Measurements from ENCODE around the gene TMEM87B. TPM values are rescaled to one million over a fixed set of nuclear protein-coding genes. Genes with fewer than 3 reads are reported as not detected.
"Not testable (repeated sequence)": the region's sequence is repeated elsewhere in the genome, so short reads cannot be mapped to it uniquely, and the experiment has no call there.

TMEM87B gene
- total RNA-seq, 1 donor from 2014 or later, result 6.0 TPM

DNA sequence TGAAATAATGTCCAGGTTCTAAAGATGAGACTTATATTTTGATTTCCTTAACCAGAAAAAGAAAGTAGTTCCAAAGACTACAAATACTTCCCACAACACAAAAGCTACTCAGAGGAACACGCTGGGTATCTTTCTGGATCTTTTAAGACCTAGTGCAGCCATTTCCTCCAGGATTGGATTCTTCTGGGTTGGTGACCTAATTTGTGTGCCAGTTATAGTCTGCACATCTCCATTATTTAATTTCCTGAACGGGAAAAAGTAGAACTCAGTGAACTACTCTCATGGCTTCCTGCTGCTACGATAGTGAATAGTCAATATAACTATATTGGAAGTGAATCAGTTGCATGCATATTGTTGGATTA, 1.5 kb downstream of the TMEM87B start:
- ATAC-seq (ENCODE audit: poor library complexity), result no peak
- DNase-seq, result no peak
- intact Hi-C loops (cut with DNase I), result no loop called here

DNA sequence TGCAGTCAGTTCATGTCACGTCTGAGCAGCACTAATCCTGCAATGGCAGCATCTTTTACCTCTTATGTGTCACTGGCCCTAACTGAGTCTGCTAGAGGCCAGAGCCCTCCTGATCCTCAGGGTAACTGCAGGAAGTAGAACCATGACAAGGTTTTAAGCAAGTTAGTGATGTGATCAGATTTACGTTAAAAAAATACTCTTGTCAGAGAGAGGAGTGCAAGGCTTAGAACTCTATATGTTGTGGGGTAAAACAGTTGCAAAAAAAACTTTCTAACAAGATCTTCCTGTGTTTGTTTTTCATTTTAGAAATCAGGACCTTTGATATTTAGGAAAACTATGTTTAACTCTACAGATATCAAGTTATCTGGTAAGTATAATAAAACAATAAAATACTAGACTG, 4.6 kb downstream of the TMEM87B start:
- DNase-seq (no peak), ATAC-seq (ENCODE audit: poor library complexity) (no peak)
- intact Hi-C loops (cut with DNase I), result no loop called here

- DNase-seq (no peak), ATAC-seq (ENCODE audit: poor library complexity) (no peak)
- intact Hi-C loops (cut with DNase I), result no loop called here
Observed at GRCh38 chr2:112061299-112061698, 6.2 kb downstream of the TMEM87B start.

DNA sequence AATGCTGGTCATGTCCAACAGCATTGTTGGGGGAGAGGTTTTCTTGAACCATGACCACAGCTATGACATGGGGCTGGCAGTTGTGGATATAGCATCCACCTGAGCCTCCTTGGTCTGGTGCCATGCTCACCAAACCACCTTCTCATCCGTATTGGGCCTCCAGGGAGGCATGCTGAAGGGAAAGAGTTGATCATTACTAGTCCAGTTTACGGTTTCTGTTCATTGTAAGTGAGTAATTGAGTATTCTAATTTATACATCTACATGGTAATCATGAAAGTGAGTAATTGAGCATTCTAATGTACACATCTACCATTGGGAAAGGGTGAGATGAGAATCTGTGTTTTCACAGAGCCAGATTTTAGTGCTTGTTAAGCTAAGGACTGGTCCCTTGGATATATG, 6.8 kb downstream of the TMEM87B start:
- no peak for ATAC-seq (ENCODE audit: poor library complexity)
- no peak for DNase-seq
- intact Hi-C loops (cut with DNase I), result no loop called here

DNA sequence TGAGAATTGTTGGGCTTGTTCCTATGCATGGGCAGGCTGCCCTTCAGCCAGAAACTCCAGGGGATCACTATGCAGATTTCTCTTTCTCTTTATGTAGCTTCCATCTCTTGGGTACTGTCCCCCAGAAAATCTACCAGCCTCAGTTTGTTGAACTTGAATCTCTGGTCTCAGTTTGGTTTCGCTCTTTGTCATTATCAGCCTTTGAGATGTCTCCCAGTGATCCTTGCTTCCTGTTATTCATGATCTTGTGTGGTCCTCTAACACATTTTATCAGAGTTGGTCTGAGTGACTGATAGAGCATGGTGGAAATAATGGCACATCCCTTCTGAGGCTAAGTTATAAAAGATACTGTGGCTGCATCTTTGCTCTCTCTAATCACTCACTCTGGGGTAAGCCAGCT, 7.8 kb downstream of the TMEM87B start:
- DNase-seq, result no peak
- ATAC-seq (ENCODE audit: poor library complexity), result no peak
- intact Hi-C loops (cut with DNase I), result no loop called here

- no peak for ATAC-seq (ENCODE audit: poor library complexity)
- no peak for DNase-seq
- intact Hi-C loops (cut with DNase I), result no loop called here
Observed at GRCh38 chr2:112065486-112065885, 10.4 kb downstream of the TMEM87B start.

DNA sequence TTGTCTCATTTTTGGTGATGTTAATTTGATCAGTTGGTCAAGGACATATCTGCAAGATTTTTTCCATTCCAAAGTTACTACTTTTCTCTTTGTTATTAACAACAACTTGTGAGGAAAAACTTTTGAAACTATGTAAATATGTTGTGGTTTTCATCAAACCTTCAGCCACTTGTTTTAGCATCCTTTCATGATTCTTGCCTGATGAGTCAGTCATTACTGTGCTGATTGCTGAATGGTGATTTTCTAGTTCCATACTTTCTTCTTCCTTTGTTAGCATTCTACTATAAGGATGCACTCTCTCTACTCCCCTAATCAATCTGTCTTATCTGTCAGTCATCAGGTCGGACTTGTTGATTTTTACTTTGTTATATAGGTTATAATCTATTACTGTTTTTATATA, 10.9 kb downstream of the TMEM87B start:
- ATAC-seq (ENCODE audit: poor library complexity) (no peak), DNase-seq (no peak)
- intact Hi-C loops (cut with DNase I), result no loop called here

DNA sequence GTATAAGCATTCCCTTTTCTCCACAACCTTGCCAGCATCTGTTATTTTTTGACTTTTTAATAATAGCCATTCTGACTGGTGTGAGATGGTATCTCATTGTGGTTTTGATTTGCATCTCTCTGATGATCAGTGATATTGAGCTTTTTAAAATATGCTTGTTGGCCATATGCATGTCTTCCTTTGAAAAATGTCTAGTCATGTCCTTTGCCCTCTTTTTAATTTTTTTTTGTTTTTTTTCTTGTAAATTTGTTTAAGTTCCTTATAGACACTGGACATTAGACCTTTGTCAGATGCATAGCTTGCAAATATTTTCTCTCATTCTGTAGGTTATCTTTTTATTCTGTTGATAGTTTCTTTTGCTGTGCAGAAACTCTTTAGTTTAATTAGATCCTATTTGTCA, 14.7 kb downstream of the TMEM87B start:
- ATAC-seq (ENCODE audit: poor library complexity); DNase-seq; intact Hi-C loops (cut with DNase I): not testable (repeated sequence)

GRCh38 chr2:112073875-112074274, 18.8 kb downstream of the TMEM87B start:
- intact Hi-C loops (cut with DNase I), result no loop called here

DNA sequence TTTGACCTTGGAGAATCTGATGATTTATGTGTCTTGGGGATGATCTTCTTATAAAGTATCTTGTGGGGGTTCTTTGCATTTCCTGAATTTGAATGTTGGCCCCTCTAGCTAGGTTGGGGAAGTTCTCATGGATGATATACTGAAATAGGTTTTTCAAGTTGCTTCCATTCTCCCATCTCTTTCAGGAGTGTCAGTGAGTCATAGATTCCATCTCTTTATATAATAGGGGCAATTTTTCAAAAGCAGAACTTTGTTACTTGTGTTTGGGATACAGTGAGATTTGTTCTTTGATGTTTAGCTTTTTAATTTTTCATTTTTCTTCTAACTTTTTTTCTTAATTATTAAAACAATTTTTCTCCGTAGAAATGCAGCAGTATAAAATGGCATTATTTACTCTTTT, 19.4 kb downstream of the TMEM87B start:
- DNase-seq (no peak), ATAC-seq (ENCODE audit: poor library complexity) (no peak)
- intact Hi-C loops (cut with DNase I), result no loop called here

More at GRCh38 chr2:112073875-112074274, 18.8 kb downstream of the TMEM87B start:
- DNase-seq, result no peak
- ATAC-seq (ENCODE audit: poor library complexity), result no peak

DNA sequence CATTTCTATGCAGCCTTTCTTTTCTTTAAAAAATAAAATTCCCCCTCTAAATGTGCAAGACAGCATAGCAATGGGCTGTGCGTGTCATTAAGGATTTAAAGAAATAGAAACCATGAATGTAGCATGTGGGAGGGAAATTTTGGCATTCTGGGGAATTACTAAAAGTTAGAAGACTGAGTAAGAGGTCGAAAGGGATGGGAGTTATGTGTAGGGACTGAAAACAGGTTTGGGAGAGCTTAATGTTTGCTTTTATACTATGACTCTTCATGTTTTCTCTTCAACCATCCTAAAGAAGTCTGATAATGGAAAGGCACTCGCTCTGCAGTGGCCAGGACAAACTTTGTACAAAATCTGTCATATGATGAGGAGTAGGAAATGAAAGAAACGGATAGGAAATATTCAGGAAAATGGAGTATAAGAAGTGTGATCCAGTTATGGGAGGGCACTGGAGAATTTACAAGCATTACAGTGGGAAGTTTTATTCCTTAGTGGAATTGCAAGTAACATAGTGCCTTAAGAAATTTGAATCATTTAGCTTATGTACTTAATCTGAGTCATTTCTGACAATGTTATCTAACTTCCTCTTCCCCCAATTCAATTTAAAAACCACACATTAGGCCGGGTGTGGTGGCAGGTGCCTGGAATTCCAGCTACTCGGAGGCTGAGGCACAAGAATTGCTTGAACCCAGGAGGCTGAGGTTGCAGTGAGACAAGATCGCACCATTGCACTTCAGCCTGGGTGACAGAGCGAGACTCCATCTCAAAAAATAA, 20.6 kb downstream of the TMEM87B start:
- intact Hi-C loops (cut with DNase I), result no loop called here
- DNase-seq, result no peak
- ATAC-seq (ENCODE audit: poor library complexity), result no peak

DNA sequence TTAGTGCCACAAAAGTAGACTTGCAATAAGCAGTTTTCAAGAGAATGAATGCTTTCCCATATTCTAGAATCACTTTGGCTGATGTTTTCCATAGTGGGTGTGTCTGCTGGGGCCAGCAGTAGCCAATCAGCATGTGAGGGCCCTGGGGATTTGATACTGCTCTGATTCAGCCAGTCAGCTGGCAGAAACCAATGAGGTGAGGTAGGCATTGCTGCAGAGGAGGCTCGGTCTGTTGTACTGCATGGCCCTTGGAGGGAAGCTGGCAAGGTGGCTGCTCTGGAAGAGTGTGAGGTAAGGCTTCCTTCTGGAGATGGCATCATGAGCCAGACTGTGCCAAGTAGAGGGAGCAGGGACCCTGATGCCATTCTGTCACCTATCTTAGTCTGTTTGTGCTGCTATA, 22.7 kb downstream of the TMEM87B start:
- DNase-seq, result no peak
- intact Hi-C loops (cut with DNase I), result no loop called here
- no peak for ATAC-seq (ENCODE audit: poor library complexity)

GRCh38 chr2:112081262-112081661, 26.2 kb downstream of the TMEM87B start:
- ATAC-seq (ENCODE audit: poor library complexity) (no peak), DNase-seq (no peak)
- intact Hi-C loops (cut with DNase I), result no loop called here

DNA sequence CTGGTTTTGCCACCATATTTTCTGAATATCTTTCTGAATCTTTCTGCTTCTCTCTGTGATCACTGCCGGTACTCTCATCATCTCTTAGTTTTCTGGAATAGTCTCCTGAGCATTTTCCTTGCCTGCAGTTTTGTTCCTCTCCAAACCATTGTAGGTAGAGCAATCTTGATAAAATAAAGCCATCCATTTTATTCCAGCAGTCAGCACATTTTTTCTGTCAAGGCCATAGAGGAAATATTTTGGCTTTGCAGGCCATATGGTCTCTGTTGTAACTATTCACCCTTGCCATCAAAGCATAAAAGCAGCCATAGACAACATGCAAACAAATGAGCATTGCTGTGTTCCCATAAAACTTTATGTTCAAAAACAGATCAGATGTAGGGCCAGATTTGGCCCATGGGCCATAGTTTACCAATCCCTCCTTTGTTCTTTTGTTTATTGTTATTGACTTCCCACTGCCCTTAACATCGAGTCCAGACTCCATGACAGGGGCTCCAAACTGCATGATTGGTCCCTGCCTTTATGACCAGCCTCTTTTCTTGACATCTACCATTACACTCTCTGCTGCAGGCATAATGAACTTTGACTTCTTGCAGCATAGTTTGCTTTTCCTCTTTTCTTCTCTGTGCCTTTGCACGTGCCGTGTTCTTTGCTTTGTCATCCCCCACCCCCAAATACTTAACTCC, 29.8 kb downstream of the TMEM87B start:
- intact Hi-C loops (cut with DNase I), result no loop called here
- no peak for ATAC-seq (ENCODE audit: poor library complexity)
- no peak for DNase-seq

DNA sequence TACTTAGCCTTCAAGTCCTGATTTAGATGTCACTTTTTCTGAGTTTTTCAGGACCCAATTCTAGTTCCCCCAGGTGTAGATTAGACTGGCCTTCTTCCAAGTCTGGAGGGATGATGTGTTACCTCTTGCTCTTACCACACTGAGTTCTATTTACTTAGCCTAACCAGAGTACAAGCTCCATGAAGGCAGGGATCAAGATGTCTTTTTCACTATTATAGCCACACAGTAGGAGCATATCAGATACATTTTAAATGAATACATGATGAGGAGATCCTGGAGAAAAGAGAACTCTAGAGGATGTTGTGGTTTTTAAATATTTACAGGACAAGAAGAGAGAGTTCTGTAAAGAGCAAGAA, 30.3 kb downstream of the TMEM87B start:
- no peak for ATAC-seq (ENCODE audit: poor library complexity)
- no peak for DNase-seq
- intact Hi-C loops (cut with DNase I), result no loop called here

GRCh38 chr2:112085916-112086669, 31.0 kb downstream of the TMEM87B start:
- no peak for DNase-seq
- intact Hi-C loops (cut with DNase I), result no loop called here
- no peak for ATAC-seq (ENCODE audit: poor library complexity)

DNA sequence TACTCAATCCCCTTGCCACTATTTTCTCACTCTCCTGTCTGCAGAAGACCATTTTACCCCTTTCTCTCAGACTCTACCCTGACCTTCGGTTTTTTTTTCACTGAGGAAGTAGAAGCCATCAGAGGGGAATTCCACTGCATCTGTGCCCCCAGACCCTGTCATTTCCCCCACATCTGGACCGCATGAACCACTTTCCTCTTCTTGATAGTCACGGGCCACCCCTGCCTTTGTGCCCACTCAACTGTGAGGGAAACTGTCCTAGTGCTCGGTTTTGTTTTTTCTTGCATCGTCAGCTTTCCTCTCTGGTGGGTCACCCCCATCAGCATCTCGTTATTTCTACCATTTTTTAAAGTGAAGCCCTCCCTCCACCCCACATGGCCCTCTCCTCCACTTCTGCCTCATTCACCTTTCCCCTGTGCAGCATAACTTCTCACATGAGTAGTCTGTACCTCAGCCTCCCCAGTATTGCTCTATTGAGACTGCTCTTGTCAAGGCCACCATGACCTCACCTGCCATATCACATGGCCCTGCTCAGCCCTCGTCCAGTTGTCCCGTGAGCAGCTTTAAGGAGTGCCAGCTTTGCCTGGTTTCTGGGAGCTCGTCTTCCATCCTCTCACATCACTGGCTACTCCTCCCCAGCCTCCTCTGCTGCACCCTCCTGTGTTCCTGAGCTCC, 32.4 kb downstream of the TMEM87B start:
- ATAC-seq (ENCODE audit: poor library complexity) (no peak), DNase-seq (no peak)
- intact Hi-C loops (cut with DNase I), result no loop called here

DNA sequence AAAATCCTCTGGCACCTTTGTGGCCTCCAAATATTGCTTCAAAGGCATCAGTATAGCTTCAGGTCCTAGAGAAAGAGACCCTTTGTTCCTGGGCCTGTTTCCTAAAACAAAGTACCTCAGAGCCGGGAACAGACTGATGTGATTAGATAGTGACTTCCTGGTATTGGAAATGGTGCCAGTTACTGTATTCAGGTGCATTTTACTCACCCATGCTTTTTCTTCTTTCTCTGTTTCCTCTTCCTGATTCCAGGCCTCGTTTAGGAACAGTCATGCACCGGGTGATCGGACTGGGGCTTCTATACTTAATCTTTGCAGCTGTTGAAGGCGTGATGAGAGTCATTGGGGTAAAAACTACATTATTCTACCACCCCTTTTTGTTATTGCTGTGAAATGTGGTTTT, 34.3 kb downstream of the TMEM87B start:
- ATAC-seq (ENCODE audit: poor library complexity), result no peak
- DNase-seq, result no peak
- intact Hi-C loops (cut with DNase I), result no loop called here

GRCh38 chr2:112092286-112093041, 37.4 kb downstream of the TMEM87B start:
- intact Hi-C loops (cut with DNase I), result no loop called here
- DNase-seq (no peak), ATAC-seq (ENCODE audit: poor library complexity) (no peak)
